HCT116 (cell line): ENCODE results near the gene SDSL. TPM values are rescaled to one million over a fixed set of nuclear protein-coding genes. Genes with fewer than 3 reads are reported as not detected.

Experiments used
- ATAC-seq: fragments of 200-7000 bp; cut with Tn5 transposase; 2 replicates; pipeline ENCODE4 v1.9.1; 2020; ENCODE audit warnings: mild to moderate bottlenecking, moderate library complexity
- BruUV-seq: library from RNA; stranded (reverse); fragments of 400-500 nt; replicated peaks from 2 replicates; lab custom pipeline; 2021; lab: Mats Ljungman, UMichigan
- CTCF ChIA-PET: fragments of 300-600 bp; sonication (Branson Sonifier 250); formaldehyde crosslinking; loops from one replicate; lab custom pipeline; 2021; ENCODE audit warnings: antibody characterized with exemption; lab: Charles Lee
- POLR2A ChIA-PET: fragments of 300-600, 350-600 bp; sonication (Branson Sonifier 250); formaldehyde crosslinking; loops from one replicate; lab custom pipeline; 2021; ENCODE audit warnings: antibody characterized with exemption; lab: Charles Lee
- RAD21 ChIA-PET, 2 experiments: fragments of 300-600 bp; sonication (Branson Sonifier 250); formaldehyde crosslinking; loops; one replicate each; lab custom pipeline; 2023; ENCODE audit warnings: low total read pairs in 2 of 2; ENCODE audit not compliant: uncharacterized antibody in 2 of 2, unreplicated experiment in 2 of 2, low non-redundant PET in 1 of 2; lab: Charles Lee
- DNase-seq: peaks from one replicate; pipeline ENCODE4 v3.0.0-alpha.2; 2010; ENCODE audit warnings: low read depth, low spot score
- H2AFZ ChIP-seq: fragments of 200-600 bp; shearing (Covaris generic), sonication (generic); 2 replicates; pipeline ENCODE4 v1.6.1; 2017; ENCODE audit warnings: low read depth, mixed run types, mixed read lengths, antibody characterized with exemption, low read length; ENCODE audit not compliant: poor library complexity, severe bottlenecking
- H3K27ac ChIP-seq: 2 replicates; pipeline ENCODE4 v1.5.1; 2012; ENCODE audit warnings: low read depth, low read length
- H3K27me3 ChIP-seq: fragments of 200-600 bp; sonication (generic); 2 replicates; pipeline ENCODE4 v1.6.1; 2016; ENCODE audit warnings: mixed run types, low read length, mixed read lengths; ENCODE audit not compliant: insufficient read depth
- H3K36me3 ChIP-seq, 2 experiments: fragments of 200-500 bp in 1 of 2; fragments of 200-600 bp in 1 of 2; sonication (Bioruptor generic) in 1 of 2; sonication (generic) in 1 of 2; 2 replicates each; pipeline versions ENCODE4 v1.5.1 to v1.6.1; 2014 to 2016; ENCODE audit warnings: low read length in 2 of 2, inconsistent platforms in 1 of 2, mixed read lengths in 1 of 2, mixed run types in 1 of 2; ENCODE audit not compliant: insufficient read depth in 2 of 2, control insufficient read depth in 1 of 2
- H3K4me1 ChIP-seq, 2 experiments: fragments of 200-600 bp in 1 of 2; sonication (generic) in 1 of 2; 2 replicates each; pipeline versions ENCODE4 v1.5.1 to v1.6.1; 2012 to 2017; ENCODE audit warnings: low read length in 2 of 2, inconsistent platforms in 1 of 2, mild to moderate bottlenecking in 1 of 2, mixed read lengths in 1 of 2, mixed run types in 1 of 2, moderate library complexity in 1 of 2; ENCODE audit not compliant: insufficient read depth in 2 of 2, control insufficient read depth in 1 of 2
- H3K4me2 ChIP-seq: fragments of 200-600 bp; sonication (generic); 2 replicates; pipeline ENCODE4 v1.6.1; 2017; ENCODE audit warnings: mixed run types, low read length, mixed read lengths
- H3K4me3 ChIP-seq, 2 experiments: fragments of 200-600 bp in 1 of 2; sonication (generic) in 1 of 2; replicated peaks in 1 of 2; 2 replicates each; pipeline ENCODE4 v1.5.1; 2011 to 2016; ENCODE audit warnings: low read length in 2 of 2, control low read depth in 1 of 2, low read depth in 1 of 2, mild to moderate bottlenecking in 1 of 2, mixed read lengths in 1 of 2, mixed run types in 1 of 2
- H3K79me2 ChIP-seq: fragments of 200-600 bp; sonication (generic); 2 replicates; pipeline ENCODE4 v1.6.1; 2017; ENCODE audit warnings: mild to moderate bottlenecking, mixed run types, low read length, moderate library complexity, mixed read lengths; ENCODE audit not compliant: insufficient read depth
- H3K9ac ChIP-seq: fragments of 200-600 bp; sonication (generic); 2 replicates; pipeline ENCODE4 v1.6.1; 2016; ENCODE audit warnings: low read length, mixed read lengths
- H3K9me2 ChIP-seq: fragments of 200-600 bp; sonication (generic), shearing (Covaris generic); 2 replicates; pipeline ENCODE4 v1.6.1; 2017; ENCODE audit warnings: mixed run types, mild to moderate bottlenecking, moderate library complexity; ENCODE audit not compliant: insufficient read depth
- H3K9me3 ChIP-seq, 2 experiments: fragments of 200-500 bp in 1 of 2; fragments of 200-600 bp in 1 of 2; sonication (Bioruptor generic) in 1 of 2; sonication (generic) in 1 of 2; 2 replicates each; pipeline ENCODE4 v1.6.1; 2014 to 2017; ENCODE audit warnings: low read length in 2 of 2, mixed read lengths in 2 of 2, inconsistent platforms in 1 of 2, low read depth in 1 of 2, mild to moderate bottlenecking in 1 of 2, mixed run types in 1 of 2, moderate library complexity in 1 of 2; ENCODE audit not compliant: control insufficient read depth in 1 of 2, insufficient read depth in 1 of 2
- H4K20me1 ChIP-seq: fragments of 200-600 bp; sonication (generic), shearing (Covaris generic); 2 replicates; pipeline ENCODE4 v1.6.1; 2017; ENCODE audit warnings: mixed run types, mild to moderate bottlenecking, moderate library complexity; ENCODE audit not compliant: insufficient read depth
- ATF3 ChIP-seq: IDR thresholded peaks from 2 replicates; pipeline ENCODE4 v1.6.1; 2012
- ELF1 ChIP-seq: IDR thresholded peaks from 2 replicates; pipeline ENCODE4 v1.6.1; 2012; ENCODE audit warnings: low read depth, borderline replicate concordance
- RAD21 ChIP-seq: IDR thresholded peaks from 2 replicates; pipeline ENCODE4 v1.6.1; 2012; ENCODE audit warnings: low read depth, mild to moderate bottlenecking
- SRF ChIP-seq: IDR thresholded peaks from 2 replicates; pipeline ENCODE4 v1.6.1; 2012; ENCODE audit warnings: low read depth
- TCF7L2 ChIP-seq: IDR thresholded peaks from 2 replicates; pipeline ENCODE4 v1.7.0; 2011; ENCODE audit warnings: borderline replicate concordance, inconsistent platforms; ENCODE audit not compliant: insufficient read depth, insufficient read length; ENCODE audit errors: extremely low read depth
- intact Hi-C: fragments of 100-400 bp; cut with micrococcal nuclease; formaldehyde crosslinking; loops from 2 replicates; pipeline ENCODE4 v1.10.0; 2022
- total RNA-seq: library from RNA; stranded (reverse); gene quantifications from one replicate; pipeline ENCODE4 v1.2.1, GENCODE V29; 2021; ENCODE audit not compliant: unreplicated experiment
- TF ChIP-seq, protein P1 (sequence below): IDR thresholded peaks from 2 replicates; pipeline ENCODE4 v1.6.1; 2012
- TF ChIP-seq, protein P2 (sequence below): IDR thresholded peaks from 2 replicates; pipeline ENCODE4 v1.6.1; 2012; ENCODE audit warnings: low read depth

SDSL gene
- total RNA-seq, 1 experiment from 2014 or later, result 19.1 TPM

GRCh38 chr12:113479216-113479589 is 57.0 kb downstream of the SDSL start:
- Histone ChIP-seq H3K9ac (no peak overlapping the region), H2AFZ (no peak overlapping the region), H3K9me3 (no peaks in the 10 kb centered on the region), H3K27ac (no peak overlapping the region), H3K9me2 (no peaks in the 10 kb centered on the region), H3K27me3 (peaks cover 36% of the 10 kb centered on the region), H3K4me2 (no peak overlapping the region), H3K79me2 (no peaks in the 10 kb centered on the region), H4K20me1 (no peaks in the 10 kb centered on the region), H3K36me3 (no peaks in the 10 kb centered on the region), H3K4me1 (no peaks in the 10 kb centered on the region), H3K4me3 (no peak overlapping the region)
- POLR2A ChIA-PET, result no interaction called here
- ATAC-seq, result no peak
- no peak for DNase-seq
- TF ChIP-seq ELF1, result no peak
- no peak for TF ChIP-seq RAD21
- no peak for TF ChIP-seq ATF3
- TF ChIP-seq, protein P1, sequence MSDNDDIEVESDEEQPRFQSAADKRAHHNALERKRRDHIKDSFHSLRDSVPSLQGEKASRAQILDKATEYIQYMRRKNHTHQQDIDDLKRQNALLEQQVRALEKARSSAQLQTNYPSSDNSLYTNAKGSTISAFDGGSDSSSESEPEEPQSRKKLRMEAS, result no peak
- TF ChIP-seq TCF7L2, result no peak
- TF ChIP-seq, protein P2, sequence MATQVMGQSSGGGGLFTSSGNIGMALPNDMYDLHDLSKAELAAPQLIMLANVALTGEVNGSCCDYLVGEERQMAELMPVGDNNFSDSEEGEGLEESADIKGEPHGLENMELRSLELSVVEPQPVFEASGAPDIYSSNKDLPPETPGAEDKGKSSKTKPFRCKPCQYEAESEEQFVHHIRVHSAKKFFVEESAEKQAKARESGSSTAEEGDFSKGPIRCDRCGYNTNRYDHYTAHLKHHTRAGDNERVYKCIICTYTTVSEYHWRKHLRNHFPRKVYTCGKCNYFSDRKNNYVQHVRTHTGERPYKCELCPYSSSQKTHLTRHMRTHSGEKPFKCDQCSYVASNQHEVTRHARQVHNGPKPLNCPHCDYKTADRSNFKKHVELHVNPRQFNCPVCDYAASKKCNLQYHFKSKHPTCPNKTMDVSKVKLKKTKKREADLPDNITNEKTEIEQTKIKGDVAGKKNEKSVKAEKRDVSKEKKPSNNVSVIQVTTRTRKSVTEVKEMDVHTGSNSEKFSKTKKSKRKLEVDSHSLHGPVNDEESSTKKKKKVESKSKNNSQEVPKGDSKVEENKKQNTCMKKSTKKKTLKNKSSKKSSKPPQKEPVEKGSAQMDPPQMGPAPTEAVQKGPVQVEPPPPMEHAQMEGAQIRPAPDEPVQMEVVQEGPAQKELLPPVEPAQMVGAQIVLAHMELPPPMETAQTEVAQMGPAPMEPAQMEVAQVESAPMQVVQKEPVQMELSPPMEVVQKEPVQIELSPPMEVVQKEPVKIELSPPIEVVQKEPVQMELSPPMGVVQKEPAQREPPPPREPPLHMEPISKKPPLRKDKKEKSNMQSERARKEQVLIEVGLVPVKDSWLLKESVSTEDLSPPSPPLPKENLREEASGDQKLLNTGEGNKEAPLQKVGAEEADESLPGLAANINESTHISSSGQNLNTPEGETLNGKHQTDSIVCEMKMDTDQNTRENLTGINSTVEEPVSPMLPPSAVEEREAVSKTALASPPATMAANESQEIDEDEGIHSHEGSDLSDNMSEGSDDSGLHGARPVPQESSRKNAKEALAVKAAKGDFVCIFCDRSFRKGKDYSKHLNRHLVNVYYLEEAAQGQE, result no peak
- no peak for TF ChIP-seq SRF
- CTCF ChIA-PET, result interaction anchor here (1.1 kb wide), 1 partner anchor 17 kb away, joined by 3 read pairs; no protein-coding TSS in a partner anchor
- RAD21 ChIA-PET, result no interaction called here
- no TSS peak for BruUV-seq
- intact Hi-C loops, result no loop called here
